Neural progenitor cell (in vitro differentiated cells): ENCODE data around the gene LRRN4. TPM values are rescaled to one million over a fixed set of nuclear protein-coding genes. Genes with fewer than 3 reads are reported as not detected.

ENCODE experiments used
- DNase-seq: peaks from one replicate; pipeline ENCODE4 v3.0.0-alpha.2; 2016; ENCODE audit warnings: low spot score
- H2AFZ ChIP-seq: fragments of 200-600 bp; sonication (generic); replicated peaks from 2 replicates; pipeline ENCODE4 v1.6.1; 2016; ENCODE audit warnings: antibody characterized with exemption
- H3F3A ChIP-seq: fragments of 200-600 bp; sonication (generic); 2 replicates; pipeline ENCODE4 v1.6.1; 2016; ENCODE audit warnings: antibody characterized with exemption, low read depth
- H3K27ac ChIP-seq: fragments of 200-600 bp; sonication (generic); 2 replicates; pipeline ENCODE4 v1.5.1; 2016; ENCODE audit warnings: mild to moderate bottlenecking
- H3K27me3 ChIP-seq: fragments of 200-600 bp; sonication (generic); 2 replicates; pipeline ENCODE4 v1.6.1; 2016; ENCODE audit warnings: mild to moderate bottlenecking, moderate library complexity
- H3K36me3 ChIP-seq: fragments of 200-600 bp; sonication (generic); 2 replicates; pipeline ENCODE4 v1.5.1; 2016
- H3K4me1 ChIP-seq: fragments of 200-600 bp; sonication (generic); 2 replicates; pipeline ENCODE4 v1.6.1; 2016; ENCODE audit warnings: mixed run types
- H3K4me2 ChIP-seq: fragments of 200-600 bp; sonication (generic); 2 replicates; pipeline ENCODE4 v1.6.1; 2016
- H3K4me3 ChIP-seq: fragments of 200-600 bp; sonication (generic); 2 replicates; pipeline ENCODE4 v1.5.1; 2016
- H3K79me2 ChIP-seq: fragments of 200-600 bp; sonication (generic); 2 replicates; pipeline ENCODE4 v1.6.1; 2016; ENCODE audit warnings: low read depth
- H3K9ac ChIP-seq: fragments of 200-600 bp; sonication (generic); 2 replicates; pipeline ENCODE4 v1.6.1; 2016
- H3K9me3 ChIP-seq: fragments of 200-600 bp; sonication (generic); 2 replicates; pipeline ENCODE4 v1.5.1; 2016; ENCODE audit warnings: low read depth
- H4K20me1 ChIP-seq: fragments of 200-600 bp; sonication (generic); 2 replicates; pipeline ENCODE4 v1.6.1; 2016; ENCODE audit warnings: low read depth
- H3K27ac Mint-ChIP-seq: 3 replicates; pipeline ENCODE4 v1.8.0; 2021; ENCODE audit warnings: mixed read lengths
- H3K27me3 Mint-ChIP-seq: 2 replicates; pipeline ENCODE4 v1.8.0; 2022; ENCODE audit warnings: low read depth, mild to moderate bottlenecking, inconsistent platforms, moderate library complexity, mixed read lengths; ENCODE audit not compliant: insufficient read depth
- H3K36me3 Mint-ChIP-seq: 3 replicates; pipeline ENCODE4 v1.8.0; 2021; ENCODE audit warnings: mixed read lengths
- H3K4me1 Mint-ChIP-seq: 3 replicates; pipeline ENCODE4 v1.8.0; 2021; ENCODE audit warnings: mixed read lengths
- H3K4me3 Mint-ChIP-seq: 3 replicates; pipeline ENCODE4 v1.8.0; 2021; ENCODE audit warnings: mild to moderate bottlenecking, moderate library complexity, mixed read lengths
- H3K9me3 Mint-ChIP-seq: 3 replicates; pipeline ENCODE4 v1.8.0; 2020; ENCODE audit warnings: mixed read lengths
- EZH2 ChIP-seq: fragments of 200-600 bp; sonication (generic); IDR thresholded peaks from 2 replicates; pipeline ENCODE4 v1.6.1; 2017; ENCODE audit warnings: antibody characterized with exemption, mild to moderate bottlenecking, moderate library complexity
- EZH2phosphoT487 ChIP-seq: fragments of 200-600 bp; sonication (generic); IDR thresholded peaks from 2 replicates; pipeline ENCODE4 v1.6.1; 2017; ENCODE audit warnings: antibody characterized with exemption
- small RNA-seq: library from RNA; depleted of rRNA; stranded (forward); fragments of <200 nt; gene quantifications from one replicate; pipeline ENCODE3, GENCODE V24; 2015
- total RNA-seq: library from RNA; depleted of rRNA; stranded (reverse); fragments of >200 nt; gene quantifications from 2 replicates; pipeline ENCODE4 v1.2.3, GENCODE V29; 2015; ENCODE audit warnings: low replicate concordance
- TF ChIP-seq, protein P1 (sequence below): fragments of 200-600 bp; sonication (generic); IDR thresholded peaks from 2 replicates; pipeline ENCODE4 v1.5.1; 2017; ENCODE audit warnings: antibody characterized with exemption, mild to moderate bottlenecking

The LRRN4 gene
- total RNA-seq, 1 donor from 2014 or later = not detected

DNA sequence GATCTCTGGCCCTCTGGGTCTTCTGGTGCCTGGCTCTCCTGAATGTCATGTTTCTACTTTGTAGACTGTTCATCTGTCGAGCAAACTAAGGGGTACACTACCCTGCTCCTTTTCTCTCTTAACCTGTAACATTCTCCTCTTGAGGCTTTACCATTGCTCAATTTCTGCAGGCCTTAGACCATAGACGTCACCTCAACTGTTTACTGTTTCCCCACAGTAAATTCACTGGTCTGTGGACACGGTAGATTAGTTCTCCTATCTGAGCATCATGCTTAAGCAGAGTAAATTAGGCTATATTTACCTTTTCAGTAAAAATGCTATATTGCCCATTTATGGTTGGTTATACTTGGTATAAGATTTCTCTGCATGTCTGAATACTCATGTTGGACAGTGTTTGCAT, 62.9 kb downstream of the LRRN4 start:
- Histone ChIP-seq H3K36me3 (peaks cover 21% of the 10 kb centered on the region), H4K20me1 (no peaks in the 10 kb centered on the region), H3F3A (no peaks in the 10 kb centered on the region), H3K9me3 (no peaks in the 10 kb centered on the region), H3K27ac (no peak overlapping the region), H3K79me2 (no peaks in the 10 kb centered on the region), H3K27me3 (no peaks in the 10 kb centered on the region), H3K4me1 (no peaks in the 10 kb centered on the region), H3K9ac (no peak overlapping the region), H2AFZ (no peak overlapping the region), H3K4me2 (no peak overlapping the region), H3K4me3 (no peak overlapping the region)
- no peak for TF ChIP-seq EZH2phosphoT487
- no peak for TF ChIP-seq EZH2
- TF ChIP-seq, protein P1, sequence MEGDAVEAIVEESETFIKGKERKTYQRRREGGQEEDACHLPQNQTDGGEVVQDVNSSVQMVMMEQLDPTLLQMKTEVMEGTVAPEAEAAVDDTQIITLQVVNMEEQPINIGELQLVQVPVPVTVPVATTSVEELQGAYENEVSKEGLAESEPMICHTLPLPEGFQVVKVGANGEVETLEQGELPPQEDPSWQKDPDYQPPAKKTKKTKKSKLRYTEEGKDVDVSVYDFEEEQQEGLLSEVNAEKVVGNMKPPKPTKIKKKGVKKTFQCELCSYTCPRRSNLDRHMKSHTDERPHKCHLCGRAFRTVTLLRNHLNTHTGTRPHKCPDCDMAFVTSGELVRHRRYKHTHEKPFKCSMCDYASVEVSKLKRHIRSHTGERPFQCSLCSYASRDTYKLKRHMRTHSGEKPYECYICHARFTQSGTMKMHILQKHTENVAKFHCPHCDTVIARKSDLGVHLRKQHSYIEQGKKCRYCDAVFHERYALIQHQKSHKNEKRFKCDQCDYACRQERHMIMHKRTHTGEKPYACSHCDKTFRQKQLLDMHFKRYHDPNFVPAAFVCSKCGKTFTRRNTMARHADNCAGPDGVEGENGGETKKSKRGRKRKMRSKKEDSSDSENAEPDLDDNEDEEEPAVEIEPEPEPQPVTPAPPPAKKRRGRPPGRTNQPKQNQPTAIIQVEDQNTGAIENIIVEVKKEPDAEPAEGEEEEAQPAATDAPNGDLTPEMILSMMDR = no peak
- no peaks in the 10 kb centered on the region for H3K4me1 Mint-ChIP-seq
- DNase-seq = no peak
- no peak overlapping the region for H3K4me3 Mint-ChIP-seq
- no peak overlapping the region for H3K27ac Mint-ChIP-seq
- peaks cover 15% of the 10 kb centered on the region for H3K36me3 Mint-ChIP-seq
- H3K27me3 Mint-ChIP-seq = no peaks in the 10 kb centered on the region
- no peaks in the 10 kb centered on the region for H3K9me3 Mint-ChIP-seq

Small RNA genes lying within 50 kb of the gene (small RNA-seq; reads per million reads assigned to genes)
- not detected for gene RN7SL498P

Other genes with a start within 250 kb of the LRRN4 start
- gene CHGB, start 142.6 kb downstream of the LRRN4 start, total RNA-seq = 0.95 and 1.2 TPM in 2 replicates
- 10.7 and 11.1 TPM in 2 replicates for gene TRMT6, start 103.5 kb downstream of the LRRN4 start, total RNA-seq
- 32.1 and 45.2 TPM in 2 replicates for gene MCM8, start 103.4 kb downstream of the LRRN4 start, total RNA-seq
- 46.0 and 67.9 TPM in 2 replicates for gene CRLS1, start 47.9 kb downstream of the LRRN4 start, total RNA-seq
- 1.3 and 1.6 TPM in 2 replicates for gene FERMT1, start 69.0 kb upstream of the LRRN4 start, total RNA-seq